SKM-1 (cell line): ENCODE results near the gene GSDME.

ENCODE experiments used
- DNase-seq: peaks from one replicate; lab custom pipeline; 2025; ENCODE audit not compliant: unreplicated experiment; lab: John Stamatoyannopoulos, UW

Gene GSDME

DNA sequence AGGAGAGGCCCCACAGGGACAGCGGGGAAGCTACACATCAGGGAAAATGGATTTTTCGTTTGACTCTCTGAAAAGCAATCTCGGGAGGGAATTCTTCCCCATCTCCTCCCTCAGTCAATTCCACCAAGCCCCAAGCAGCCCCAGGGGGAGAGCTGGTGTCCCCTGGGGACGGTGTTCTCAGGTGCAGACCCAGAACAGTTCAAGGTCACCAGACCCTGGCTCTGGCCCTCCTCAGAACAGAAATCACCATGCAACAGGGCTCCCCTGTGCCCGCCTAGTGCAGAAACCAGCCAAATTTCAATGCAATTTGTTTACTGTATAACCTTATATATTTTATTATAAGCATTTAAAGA lies 34.1 kb downstream of the GSDME start:
- DNase-seq: no peak

DNA sequence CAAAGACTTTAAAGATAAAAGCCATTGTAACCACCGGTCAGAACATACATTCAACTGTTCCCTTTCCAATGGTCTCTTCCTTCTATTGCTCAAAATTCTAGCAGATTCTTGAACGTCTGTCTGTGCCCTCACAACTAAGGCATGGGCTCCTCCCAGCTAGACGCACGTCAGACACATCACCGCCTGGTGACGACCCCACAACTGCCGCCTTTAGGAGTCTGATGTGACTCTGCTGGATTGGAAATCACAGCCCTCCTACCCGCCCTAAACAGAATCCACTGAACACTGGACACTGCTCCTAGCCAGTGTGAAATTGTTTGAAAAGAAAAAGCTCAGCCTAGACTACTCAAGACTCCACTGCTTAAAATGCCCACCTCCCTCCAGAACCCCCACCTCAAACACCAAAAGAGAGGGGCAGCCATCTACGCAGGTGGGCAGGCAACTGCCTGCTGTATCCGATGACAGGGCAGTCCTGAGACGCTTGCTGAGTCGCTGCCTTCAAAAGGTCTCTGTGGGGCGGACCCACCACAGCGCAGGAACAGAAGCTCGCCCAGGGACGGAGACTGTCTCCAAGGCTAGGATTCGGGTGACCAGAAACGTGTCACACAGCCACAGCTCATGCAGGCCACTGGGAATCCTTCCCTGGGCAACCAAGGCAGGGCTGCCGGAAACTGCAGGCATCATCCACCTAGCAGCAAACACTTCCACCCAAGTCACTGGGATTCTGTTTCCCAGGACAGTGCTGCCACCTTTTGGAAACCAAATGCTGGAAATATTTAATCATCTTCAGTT lies 34.7 kb downstream of the GSDME start:
- DNase-seq: no peak

DNA sequence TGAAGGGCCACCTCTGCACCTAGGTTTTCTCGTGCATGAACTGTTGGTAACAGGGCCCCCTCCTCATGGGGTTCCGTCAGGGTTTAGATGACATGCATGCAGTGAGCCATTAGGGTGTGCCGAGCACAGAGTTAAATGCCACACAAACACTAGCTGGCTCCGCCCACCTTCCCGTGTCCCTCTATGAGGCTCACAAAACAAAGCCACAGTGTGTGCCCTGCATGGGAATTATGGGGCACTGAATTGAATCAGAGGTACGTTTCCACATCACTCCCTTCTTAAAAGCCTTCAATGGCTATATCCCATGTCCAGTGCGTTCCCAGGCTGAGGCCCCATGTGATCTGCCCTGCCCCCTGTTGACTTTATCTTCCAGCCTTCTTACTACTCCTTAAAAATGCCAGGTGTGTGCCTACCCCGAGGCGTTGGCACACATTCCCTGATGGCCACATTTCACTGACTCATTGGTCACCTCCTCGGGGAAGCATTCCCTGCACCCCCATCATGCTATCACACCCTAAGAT lies 35.7 kb downstream of the GSDME start:
- DNase-seq: no peak

DNA sequence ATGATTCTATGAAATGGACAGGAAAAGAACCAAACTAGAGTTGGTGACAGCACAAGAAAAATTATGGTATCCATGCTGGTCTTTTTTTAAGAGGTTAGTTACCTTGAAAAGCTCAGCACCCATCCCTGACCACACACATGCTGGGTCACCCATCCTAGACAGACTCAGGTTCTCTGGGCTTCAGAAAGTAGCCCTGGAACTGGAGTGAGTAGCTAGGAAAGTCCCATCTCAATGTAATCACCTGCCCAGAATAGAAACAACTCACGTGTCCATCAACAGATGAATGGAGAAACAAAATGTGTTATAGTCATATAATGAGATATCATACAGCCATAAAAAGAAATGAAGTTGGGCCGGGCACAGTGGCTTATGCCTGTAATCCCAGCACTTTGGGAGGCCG lies 37.0 kb downstream of the GSDME start:
- DNase-seq: no peak

DNA sequence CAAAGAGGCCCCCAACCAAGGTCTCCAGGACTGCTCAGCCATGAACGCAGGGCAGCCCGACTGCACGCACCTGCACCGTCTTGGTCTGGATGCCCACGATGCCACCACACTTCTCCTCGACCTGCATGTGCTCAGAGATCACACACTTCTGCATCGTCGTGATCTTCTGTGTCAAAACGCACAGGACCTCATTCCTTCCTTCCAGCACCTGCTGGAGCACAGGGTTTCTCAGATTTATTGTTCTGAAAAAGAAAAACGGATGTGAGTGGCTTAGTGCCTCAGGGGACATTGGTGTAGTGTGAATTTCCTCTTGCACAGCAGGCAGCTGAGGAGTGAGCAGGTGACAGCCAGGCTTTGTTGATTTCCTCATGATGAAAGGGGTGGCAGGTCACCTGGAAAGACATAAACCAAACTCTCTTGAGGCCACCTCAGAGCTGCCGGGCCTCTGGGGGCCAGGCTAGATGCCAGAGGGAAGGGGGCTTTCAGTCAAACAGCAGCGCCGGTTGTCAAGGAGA lies 38.2 kb downstream of the GSDME start:
- DNase-seq: no peak

DNA sequence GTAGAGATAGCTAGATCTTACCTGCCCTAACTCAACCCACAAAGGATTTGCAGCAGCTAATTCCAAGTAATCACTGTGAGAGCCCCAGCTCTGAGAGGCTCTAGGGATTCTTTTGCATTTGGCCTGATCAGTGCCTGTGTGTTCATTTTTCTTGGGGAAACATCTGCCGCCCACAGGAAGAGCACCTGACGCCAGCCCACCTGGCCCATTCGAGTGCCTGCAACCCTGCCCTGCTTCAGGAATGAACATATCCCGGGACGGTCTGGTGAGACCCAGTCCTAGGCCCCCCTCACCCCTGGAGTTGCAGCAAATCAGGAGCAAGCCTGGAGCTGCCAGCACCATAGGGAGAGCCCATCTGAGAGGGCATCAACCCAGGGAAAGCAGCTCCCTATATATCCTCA lies 38.8 kb downstream of the GSDME start:
- no peak for DNase-seq

DNA sequence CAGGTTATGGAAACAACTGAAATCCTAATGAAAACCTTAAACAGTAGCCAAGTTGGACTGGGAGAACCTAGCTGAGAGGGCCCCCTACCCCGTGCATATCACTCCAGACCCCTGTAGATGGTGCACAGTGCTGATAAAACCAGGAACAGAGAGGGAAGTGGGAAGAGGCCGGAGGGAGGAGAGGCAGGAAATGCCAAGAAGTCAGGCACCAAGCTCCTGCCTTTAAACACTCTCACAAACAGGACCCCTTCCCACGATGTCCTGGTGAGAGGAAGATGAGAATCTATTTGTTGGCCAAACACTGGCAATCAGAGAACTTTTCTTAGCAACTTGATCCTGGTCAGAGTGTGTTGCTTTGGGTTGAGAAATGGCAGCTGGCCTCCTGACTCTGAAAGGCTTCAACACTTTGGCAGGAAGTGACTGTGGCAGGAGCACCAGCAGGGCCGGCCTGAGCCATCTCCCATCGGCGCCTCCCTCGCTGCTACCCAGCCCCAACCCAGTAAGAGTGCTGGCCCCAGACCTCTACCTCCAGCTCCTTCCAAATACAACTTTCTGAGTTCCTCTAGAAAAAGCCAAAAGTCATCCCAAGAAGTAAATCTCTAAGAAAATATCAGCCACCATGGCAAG lies 39.5 kb downstream of the GSDME start:
- DNase-seq: no peak

DNA sequence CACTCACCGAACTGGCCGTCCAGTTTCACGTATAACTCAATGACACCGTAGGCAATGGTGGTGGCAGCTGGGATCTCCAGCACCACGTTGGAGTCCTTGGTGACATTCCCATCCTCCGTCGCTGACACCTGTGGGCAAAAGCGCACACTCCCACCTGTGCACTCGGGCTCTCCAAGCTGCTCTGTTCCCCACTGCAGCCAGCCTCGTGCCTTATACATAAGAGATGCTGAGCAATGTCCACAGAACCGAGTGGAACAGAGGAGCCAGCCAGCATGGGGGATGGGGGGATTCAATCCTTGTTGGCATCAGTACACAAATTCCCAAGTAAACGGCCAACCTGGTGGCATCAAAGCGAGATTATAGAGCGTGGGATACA lies 40.0 kb downstream of the GSDME start:
- no peak for DNase-seq

DNA sequence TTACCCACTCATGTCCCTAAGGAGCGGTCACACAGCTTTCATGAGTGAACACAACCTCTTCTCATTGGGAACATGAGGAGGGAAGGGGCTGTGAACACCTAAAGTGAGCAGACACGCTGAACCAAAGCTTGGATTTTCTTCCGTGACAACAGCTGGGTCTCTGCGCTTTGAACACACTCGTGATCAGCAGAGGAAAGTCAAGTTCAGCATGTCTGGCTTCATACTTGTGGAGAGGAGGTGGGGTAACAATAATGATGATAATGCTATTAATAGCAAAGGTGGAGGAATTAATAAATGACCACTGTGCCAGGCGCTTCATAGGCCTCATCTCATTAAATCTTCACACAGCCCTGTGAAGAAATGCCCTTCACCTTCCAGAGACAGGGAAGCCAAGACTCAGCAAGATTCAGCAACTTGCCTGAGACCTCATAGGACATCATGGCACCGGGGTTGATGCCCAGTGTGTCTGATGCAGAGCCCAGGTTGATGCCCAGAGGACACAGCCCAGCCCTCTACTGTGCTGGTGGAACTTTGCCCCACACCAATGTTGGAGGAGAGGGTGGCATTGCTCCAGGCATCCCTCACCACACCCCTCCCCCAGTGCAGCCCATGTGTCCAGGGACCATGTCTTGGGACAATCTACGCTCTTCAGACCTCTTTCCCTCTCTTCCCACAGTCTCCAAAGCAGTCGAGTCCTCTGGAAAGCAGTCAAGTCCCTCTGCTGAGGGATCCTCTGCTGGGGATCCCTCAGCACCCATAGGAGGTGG lies 40.6 kb downstream of the GSDME start:
- no peak for DNase-seq

DNA sequence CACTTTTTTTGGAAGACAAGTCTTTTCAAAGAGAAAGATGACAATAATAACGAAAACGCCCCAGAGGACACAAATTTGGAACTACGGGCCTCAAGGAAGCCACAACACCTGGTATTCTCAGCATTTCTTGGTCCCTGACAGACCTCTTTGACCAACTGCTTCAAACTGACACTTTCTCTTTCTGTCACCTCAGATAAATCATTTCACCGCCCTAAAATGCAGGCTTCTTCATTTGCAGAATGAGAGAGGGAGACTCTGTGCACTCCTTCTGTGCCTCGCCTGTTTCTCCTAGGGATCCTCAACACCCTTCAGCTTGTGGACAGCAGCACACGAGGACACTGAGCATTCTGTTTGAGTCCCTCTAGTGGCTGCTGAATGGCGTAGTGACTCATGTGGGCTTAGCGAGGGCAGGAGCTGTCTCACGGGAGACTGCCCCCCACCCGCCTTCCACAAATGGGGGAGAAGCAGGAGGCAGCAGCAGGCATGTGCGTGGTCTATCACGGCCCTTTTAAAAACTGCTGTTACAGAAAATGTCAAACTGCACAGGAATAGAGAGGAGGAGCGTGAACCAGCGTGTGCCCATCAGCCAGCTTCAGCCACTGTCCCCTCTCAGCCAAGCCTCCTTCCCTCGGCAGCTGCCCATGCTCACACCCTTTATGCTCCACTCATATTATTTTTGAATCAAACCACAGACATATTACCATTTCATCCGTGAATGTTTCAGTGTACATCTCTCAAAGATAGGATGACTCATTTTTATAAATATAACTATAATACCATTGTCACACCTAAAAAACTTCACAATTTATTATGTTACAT lies 41.4 kb downstream of the GSDME start:
- no peak for DNase-seq

DNA sequence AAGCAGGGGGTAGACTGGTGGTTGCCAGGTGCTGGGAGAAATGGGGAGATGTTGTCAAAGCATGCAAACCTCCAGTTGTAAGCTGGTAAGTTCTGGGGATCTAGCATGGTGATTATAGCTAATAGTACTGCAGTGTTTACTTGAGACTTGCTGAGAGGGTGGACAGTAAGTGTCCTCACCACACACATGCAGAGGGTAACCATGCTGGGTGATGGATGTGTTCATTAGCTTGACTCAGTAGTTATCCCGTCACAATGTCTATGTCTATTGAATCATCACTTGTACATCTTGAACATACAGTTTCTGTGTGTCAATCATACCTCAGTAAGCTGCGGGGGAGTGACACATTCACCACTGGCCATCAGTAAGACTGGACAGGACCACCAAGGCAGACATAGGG lies 42.1 kb downstream of the GSDME start:
- DNase-seq: no peak

DNA sequence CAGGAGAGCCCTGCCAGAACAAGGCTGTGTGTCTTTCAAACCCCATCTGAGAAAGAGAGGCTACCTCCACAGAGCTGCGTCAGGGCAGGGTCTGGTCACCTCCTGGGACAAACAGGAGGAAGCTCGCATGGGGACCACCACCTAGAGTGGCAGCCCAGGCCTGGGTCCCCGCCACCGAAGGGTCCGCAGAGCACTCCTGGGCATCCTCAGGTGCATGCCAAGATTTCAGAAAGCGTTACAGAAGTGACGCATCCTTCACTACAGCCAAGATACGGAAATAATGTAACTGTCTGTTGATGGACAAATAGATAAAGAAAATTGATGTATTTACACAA lies 42.6 kb downstream of the GSDME start:
- DNase-seq: no peak

DNA sequence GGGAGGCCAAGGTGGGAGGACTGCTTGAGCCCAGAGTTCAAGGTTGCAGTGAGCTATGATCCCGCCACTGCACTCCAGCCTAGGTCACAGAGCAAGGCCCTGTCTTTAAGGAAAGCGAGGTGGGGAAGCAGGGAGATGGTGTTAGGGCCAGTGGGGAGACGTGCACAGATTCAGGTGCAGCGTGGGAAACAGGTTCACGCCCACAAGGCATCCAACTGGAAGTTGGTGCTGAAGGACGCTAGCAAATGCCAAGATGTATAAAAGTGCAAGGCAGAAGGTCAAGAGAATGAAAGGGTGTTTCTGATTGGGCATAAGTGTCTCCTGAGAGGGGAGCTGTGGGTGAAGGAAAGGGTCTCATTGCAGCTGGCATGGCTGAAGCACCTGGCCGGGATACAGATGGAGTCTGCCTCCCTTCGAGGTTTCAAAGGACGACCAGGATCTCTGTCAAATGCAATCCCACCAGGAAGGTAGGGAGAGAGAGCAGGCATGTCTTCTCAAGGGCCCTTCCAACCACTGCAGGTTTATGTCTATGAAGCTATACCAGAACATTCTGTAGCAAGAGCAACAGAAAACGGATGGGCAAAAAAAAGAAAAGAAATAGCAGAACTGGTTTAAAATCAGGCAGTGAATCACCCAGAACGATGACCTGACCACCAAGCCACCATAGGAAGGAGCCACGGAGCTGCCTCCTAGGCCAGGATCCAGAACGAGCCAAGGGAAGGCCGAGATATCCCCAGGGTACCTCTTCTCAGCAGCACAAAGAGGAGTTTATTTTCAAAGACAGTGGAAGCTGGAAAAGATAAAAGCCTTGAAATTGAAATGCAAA lies 43.2 kb downstream of the GSDME start:
- no peak for DNase-seq

DNA sequence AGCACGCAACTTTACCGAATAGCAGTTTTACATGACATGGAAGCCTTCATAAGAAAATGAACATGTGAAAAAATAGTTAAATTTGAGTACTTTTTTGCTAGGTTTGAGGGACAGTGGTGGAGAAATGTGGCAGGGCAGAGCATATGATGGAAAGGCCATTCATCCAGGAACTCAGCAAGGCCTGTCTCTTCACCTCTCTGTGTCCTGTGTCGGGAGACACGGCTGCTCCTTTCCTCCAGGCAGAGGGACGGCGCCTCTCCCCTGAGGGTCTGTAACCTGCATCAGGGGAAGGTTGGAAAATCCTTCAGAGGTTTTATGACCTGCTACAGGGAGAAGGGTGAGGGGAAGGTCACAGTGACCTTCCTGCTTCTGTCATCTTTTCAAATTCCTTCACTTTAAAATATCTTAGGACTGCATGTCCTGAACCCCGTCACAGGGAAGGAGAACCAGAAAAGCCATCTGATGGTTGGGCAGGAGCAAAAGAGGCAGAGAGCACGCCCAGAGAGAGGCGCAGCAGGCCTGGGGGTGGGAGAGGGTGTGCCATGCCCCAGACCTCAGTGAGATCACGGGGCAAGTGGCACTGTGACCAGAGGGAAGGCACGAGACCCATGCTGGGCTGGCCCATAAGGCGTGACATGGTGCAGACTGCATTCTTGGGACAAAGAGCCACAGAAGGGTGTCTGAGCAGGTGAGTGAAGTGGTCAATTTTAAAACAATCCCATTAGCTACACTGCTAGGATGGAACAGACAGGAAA lies 44.0 kb downstream of the GSDME start:
- DNase-seq: no peak

DNA sequence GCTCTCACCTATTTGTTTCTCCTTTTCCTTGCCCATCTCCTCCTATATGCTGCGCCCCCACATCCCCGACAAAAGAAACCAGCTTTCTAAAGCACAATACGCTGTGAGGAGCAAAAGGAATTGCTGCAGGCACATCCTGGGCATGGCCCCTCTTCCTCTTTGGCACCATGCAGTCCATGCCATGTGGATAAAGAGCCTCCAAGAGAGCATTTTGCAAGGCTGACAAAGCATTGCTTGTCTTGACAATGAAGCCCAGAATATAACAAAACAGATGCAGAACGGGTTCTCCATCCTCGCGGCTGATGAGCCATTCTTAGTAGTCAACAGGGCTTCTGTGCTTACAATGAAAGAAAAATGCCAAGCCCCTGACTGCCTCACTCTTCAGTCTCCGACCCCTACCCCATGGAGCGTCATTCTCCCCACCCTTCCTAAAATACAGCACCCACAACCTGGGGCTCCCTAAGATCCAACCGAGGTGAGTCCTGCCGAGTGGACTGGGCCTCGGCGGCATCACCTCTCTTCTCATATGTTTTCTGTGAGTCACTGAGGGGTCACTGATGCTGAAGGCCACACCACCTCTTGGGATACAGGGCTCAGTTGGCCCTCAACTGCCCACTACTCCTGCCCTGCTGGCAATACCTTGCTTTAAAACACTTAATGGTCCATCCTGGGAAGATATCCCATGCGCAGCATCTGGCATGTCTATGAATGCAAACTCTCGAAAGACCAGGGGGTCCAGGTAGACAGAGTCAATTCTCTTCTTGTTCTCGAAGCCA lies 47.5 kb downstream of the GSDME start:
- no peak for DNase-seq

DNA sequence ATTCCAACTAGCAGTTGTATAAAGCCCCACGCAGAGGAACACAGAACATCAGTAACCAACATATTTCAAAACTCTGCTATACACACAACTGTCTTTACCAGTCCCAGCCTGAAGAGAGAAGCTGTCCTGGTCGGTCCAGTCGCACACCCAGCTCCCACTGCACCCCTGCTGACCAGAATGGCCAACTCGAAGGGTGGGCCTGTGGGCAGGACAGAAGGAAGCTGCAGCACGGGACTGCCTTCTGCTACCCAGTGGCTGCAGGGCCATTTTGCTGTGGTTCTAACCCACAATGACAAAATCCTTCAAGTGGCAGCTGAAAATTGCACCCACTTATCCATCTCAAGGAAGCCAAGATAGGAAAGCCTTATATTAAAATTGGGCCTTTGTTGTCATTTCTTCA lies 48.2 kb downstream of the GSDME start:
- DNase-seq: no peak

DNA sequence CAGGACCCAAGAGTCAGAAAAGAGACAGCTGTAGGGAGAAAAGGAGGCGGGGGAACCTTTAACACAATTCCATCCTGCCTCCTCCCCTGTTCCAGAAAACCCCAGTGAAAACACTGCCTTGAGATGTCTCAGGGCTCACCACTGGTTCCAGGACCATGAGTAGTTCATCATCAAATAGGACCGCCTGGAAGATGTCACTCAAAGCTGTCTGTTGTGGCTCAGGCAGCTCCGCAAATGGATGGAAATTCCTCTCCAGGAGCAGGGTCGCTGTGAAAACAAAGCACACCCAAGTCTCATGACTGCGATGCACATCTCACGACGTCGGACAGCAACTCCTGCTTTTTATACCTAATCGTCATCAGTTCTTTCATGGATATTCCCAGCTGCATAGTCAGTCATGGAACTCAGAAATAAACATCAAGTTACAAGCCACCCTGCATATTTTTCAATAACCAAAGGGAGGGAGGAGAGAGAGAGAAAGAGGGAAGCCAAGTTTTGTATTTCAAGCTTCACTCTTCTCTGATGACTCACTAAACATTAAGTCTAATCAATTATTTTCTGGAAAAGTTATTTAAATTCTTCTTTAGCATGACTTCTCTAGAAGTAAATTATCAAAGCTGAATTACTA lies 49.2 kb downstream of the GSDME start:
- no peak for DNase-seq
